ENCODE results near the gene ANKLE1. TPM values are rescaled to one million over a fixed set of nuclear protein-coding genes. Genes with fewer than 3 reads are reported as not detected.
A peak's percentile ranks its signal among the peaks of the same experiment; 100 is the strongest.

The ANKLE1 gene
- total RNA-seq, 1 donor from 2014 or later: 17.3 TPM

DNA sequence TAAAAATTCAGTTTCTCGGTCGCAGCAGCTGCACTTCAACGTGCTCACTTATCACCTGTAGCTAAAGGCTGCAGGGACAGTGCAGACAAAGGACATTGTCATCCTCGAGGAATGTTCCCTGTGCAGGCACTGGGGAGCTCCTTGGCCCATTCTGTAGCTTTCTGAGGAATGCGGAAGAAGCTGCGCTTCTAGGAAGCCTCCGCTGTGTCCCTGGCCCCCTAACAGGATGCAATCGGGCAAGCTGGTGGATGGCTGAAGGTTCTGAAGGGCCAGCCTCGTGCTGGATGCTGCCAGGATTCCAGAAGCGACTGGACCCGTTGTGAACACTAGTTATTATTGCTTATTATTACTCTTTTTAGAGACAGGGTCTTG is 44.9 kb downstream of the ANKLE1 start:
- Mint-ChIP-seq H3K27ac (no peak overlapping the region), H3K4me3 (no peak overlapping the region), H3K9me3 (no peaks in the 10 kb centered on the region), H3K36me3 (ENCODE audit: low read depth) (peaks cover 10% of the 10 kb centered on the region), H3K4me1 (peaks cover 3% of the 10 kb centered on the region), H3K27me3 (peaks cover 9% of the 10 kb centered on the region)
- intact Hi-C loops (cut with micrococcal nuclease): no loop called here
- no peak for DNase-seq

GRCh38 chr19:17327068-17327653 is 45.5 kb downstream of the ANKLE1 start:
- H3K27ac Mint-ChIP-seq: no peak overlapping the region
- DNase-seq: no peak
- H3K27me3 Mint-ChIP-seq: peaks cover 9% of the 10 kb centered on the region
- no peak overlapping the region for H3K4me3 Mint-ChIP-seq
- intact Hi-C loops (cut with micrococcal nuclease): no loop called here
- H3K36me3 Mint-ChIP-seq (ENCODE audit: low read depth): peaks cover 9% of the 10 kb centered on the region
- peaks cover 3% of the 10 kb centered on the region for H3K4me1 Mint-ChIP-seq
- H3K9me3 Mint-ChIP-seq: no peaks in the 10 kb centered on the region

DNA sequence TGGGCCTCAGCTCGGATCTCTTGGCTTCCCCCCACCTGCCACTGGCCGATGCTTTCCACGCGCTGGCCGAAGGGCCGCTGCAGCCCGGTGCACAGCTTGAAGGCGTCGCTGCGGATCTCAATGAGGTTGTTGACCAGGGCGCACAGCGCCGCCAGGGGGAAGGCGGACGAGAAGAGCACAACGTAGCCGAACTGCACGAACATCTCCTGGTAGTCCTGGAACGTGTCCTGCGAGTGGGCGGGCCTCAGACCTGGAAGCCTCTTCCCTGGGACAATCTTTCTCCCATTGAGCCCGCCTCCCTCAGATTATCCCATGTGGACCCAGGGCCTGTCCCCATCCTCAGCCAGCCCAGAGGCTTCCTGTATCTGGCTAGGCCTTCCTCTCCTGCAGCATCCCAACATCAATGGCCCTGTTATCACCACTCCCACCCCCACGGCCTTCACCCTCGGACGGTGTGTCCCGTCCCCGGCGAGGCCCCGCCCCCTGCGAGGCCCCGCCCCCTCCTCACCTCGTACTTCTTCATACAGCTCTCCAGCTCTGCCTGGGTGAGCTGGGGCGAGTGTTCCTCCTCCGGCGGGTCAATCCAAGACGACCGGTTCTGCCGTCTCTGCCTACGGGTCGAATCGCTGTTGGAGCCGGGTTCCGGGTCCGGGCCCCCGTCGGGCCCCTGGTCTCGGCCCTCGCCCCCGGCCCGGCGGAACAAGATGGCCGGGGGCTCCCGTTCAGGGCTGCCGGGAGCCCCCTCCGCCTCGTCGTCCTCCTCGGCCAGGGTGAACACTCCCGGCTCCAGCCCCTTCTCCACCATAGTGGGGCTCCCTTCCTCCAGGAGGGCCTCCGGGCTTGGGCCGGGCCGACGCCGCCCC is 46.2 kb downstream of the ANKLE1 start:
- Mint-ChIP-seq H3K4me1 (peaks cover 7% of the 10 kb centered on the region), H3K9me3 (no peaks in the 10 kb centered on the region), H3K27ac (peak overlapping the region; percentile 51), H3K36me3 (ENCODE audit: low read depth) (peaks cover 8% of the 10 kb centered on the region), H3K4me3 (peak overlapping the region; percentile 71), H3K27me3 (peaks cover 9% of the 10 kb centered on the region)
- intact Hi-C loops (cut with micrococcal nuclease): no loop called here
- peak; percentile 79 for DNase-seq

DNA sequence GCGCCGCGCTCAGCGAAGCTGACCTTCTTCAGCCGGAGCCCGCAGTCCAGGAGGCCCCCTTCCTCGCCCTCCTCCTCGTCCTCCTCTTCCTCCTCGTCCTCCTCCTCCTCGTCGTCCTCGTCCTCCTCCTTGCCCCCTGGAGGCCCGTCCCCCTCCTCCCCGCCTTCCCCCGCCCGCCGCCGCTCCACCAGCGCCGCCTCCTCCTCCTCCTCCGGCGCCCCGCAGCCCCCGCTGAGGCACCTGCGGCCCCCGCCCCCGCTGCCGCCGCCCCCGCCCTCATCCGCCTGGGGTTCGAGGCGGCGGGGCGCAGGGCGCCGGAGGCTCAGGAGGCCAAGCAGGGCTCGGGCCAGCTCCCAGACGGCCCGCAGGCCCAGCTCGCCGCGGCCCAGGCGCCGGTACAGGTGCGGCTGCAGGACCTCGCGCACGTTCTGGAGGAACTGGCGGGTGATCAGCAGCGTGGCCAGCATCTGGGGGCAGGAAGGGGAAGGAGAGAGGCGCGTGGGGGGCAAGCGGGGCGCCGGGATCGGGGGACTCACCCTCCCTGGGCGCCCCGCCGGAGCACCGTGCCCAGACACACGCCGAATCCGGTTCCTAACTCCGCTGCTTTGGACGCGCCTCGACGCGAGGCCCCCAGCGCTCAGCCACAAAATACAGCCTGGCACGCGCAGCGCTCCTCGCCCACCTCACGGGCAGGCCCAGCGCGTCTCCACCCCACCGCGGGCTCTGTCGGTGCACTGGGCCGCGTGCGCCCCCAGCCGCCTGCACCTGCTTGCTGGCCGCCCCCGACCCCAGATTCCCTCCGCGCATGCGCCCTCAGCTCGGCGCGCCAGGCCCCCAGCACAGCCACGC is 47.0 kb downstream of the ANKLE1 start:
- H3K4me3 Mint-ChIP-seq: peak overlapping the region; percentile 63
- H3K27me3 Mint-ChIP-seq: peaks cover 9% of the 10 kb centered on the region
- DNase-seq: peak; percentile 76
- intact Hi-C loops (cut with micrococcal nuclease): no loop called here
- peaks cover 8% of the 10 kb centered on the region for H3K36me3 Mint-ChIP-seq (ENCODE audit: low read depth)
- no peaks in the 10 kb centered on the region for H3K9me3 Mint-ChIP-seq
- H3K4me1 Mint-ChIP-seq: peaks cover 12% of the 10 kb centered on the region
- H3K27ac Mint-ChIP-seq: peak overlapping the region; percentile 51

GRCh38 chr19:17329366-17330261 is 47.9 kb downstream of the ANKLE1 start:
- no peaks in the 10 kb centered on the region for H3K9me3 Mint-ChIP-seq
- DNase-seq: no peak
- peaks cover 15% of the 10 kb centered on the region for H3K4me1 Mint-ChIP-seq
- no peak overlapping the region for H3K27ac Mint-ChIP-seq
- peaks cover 9% of the 10 kb centered on the region for H3K27me3 Mint-ChIP-seq
- H3K4me3 Mint-ChIP-seq: peak overlapping the region; percentile 55
- intact Hi-C loops (cut with micrococcal nuclease): no loop called here
- H3K36me3 Mint-ChIP-seq (ENCODE audit: low read depth): peaks cover 10% of the 10 kb centered on the region

GRCh38 chr19:17330262-17331044 is 48.8 kb downstream of the ANKLE1 start:
- no peak overlapping the region for H3K27ac Mint-ChIP-seq
- intact Hi-C loops (cut with micrococcal nuclease): no loop called here
- H3K4me3 Mint-ChIP-seq: peak overlapping the region; percentile 28
- H3K27me3 Mint-ChIP-seq: peaks cover 9% of the 10 kb centered on the region
- DNase-seq: peak; percentile 56
- H3K4me1 Mint-ChIP-seq: peaks cover 20% of the 10 kb centered on the region
- H3K9me3 Mint-ChIP-seq: no peaks in the 10 kb centered on the region
- peaks cover 10% of the 10 kb centered on the region for H3K36me3 Mint-ChIP-seq (ENCODE audit: low read depth)

- Mint-ChIP-seq H3K9me3 (no peaks in the 10 kb centered on the region), H3K27me3 (peaks cover 9% of the 10 kb centered on the region), H3K27ac (no peak overlapping the region), H3K36me3 (ENCODE audit: low read depth) (peaks cover 10% of the 10 kb centered on the region), H3K4me1 (peaks cover 20% of the 10 kb centered on the region), H3K4me3 (no peak overlapping the region)
- intact Hi-C loops (cut with micrococcal nuclease): no loop called here
- peak; percentile 58 for DNase-seq
Observed at GRCh38 chr19:17331045-17331558, 49.4 kb downstream of the ANKLE1 start.

- no peak for DNase-seq
- intact Hi-C loops (cut with micrococcal nuclease): no loop called here
- H3K36me3 Mint-ChIP-seq (ENCODE audit: low read depth): peaks cover 10% of the 10 kb centered on the region
Observed at GRCh38 chr19:17332360-17332676, 50.6 kb downstream of the ANKLE1 start.

DNA sequence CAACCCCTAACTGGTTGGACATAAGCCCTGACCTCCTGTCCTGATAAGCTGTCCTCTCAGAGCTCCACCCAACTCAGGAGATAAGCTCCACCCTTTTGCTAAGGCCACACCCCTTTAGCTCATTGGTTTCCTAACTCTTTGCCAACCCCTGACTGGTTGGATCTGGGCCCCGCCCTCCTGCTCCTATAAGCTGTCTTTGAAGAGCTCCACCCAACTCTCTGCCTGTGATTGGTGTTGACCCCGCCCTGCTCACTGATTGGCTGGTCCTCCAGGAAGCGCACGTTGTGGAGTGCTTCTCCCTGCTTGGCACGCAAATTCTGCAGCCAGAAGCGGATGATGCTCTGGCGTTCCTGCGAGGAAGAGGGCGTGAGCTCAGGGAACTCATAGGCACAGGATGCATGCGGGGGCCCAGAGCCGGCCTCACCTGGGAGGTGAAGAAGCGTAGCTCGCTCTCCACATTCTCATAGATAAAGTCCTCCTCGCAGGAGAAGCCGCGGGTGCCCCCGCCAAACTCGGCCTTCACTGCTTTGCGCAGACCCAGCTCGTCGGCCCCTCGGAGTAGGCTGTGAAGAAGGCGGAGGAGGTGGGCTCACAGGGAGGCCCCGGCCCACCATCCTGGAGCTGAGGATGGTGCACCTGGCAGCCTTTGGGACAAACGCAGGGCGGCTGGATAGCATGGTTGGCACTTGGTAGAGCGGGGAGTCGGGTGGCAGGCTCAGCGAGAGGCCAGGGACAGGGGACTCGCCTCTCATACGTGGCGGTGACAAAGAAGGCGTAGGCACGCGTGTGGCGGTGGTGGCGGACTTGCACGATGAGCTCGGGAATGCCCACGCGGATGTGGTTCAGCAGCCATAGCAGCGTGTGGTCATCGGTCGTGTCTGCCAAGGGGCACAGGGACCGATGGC is 51.2 kb downstream of the ANKLE1 start:
- H3K27ac Mint-ChIP-seq: no peak overlapping the region
- peaks cover 10% of the 10 kb centered on the region for H3K36me3 Mint-ChIP-seq (ENCODE audit: low read depth)
- H3K4me3 Mint-ChIP-seq: peak overlapping the region; percentile 43
- no peaks in the 10 kb centered on the region for H3K9me3 Mint-ChIP-seq
- intact Hi-C loops (cut with micrococcal nuclease): no loop called here
- peaks cover 9% of the 10 kb centered on the region for H3K27me3 Mint-ChIP-seq
- DNase-seq: peak; percentile 87
- H3K4me1 Mint-ChIP-seq: peaks cover 32% of the 10 kb centered on the region

More at GRCh38 chr19:17332360-17332676, 50.6 kb downstream of the ANKLE1 start:
- Mint-ChIP-seq H3K27ac (no peak overlapping the region), H3K4me3 (no peak overlapping the region), H3K27me3 (peaks cover 9% of the 10 kb centered on the region), H3K9me3 (no peaks in the 10 kb centered on the region), H3K4me1 (peaks cover 31% of the 10 kb centered on the region)

GRCh38 chr19:17333611-17334413 is 52.1 kb downstream of the ANKLE1 start:
- intact Hi-C loops (cut with micrococcal nuclease): loop anchor here (1.0 kb wide), 2 partner anchors 25 to 42 kb away; partner anchors contain the start of gene DDA1
- Mint-ChIP-seq H3K4me3 (peak overlapping the region; percentile 82), H3K27me3 (peaks cover 9% of the 10 kb centered on the region), H3K27ac (peak overlapping the region; percentile 73), H3K36me3 (ENCODE audit: low read depth) (peaks cover 12% of the 10 kb centered on the region), H3K9me3 (no peaks in the 10 kb centered on the region), H3K4me1 (peaks cover 32% of the 10 kb centered on the region)
- peak; percentile 92 for DNase-seq

Measured in activated CD4-positive, alpha-beta T cell treated with anti-CD3 and anti-CD28 coated beads, Interleukin-2, amount 10 ng/mL, durations not matched to agents 24 days and 14 days (primary cell).